ENCODE data around the gene ZDHHC14. TPM values are rescaled to one million over a fixed set of nuclear protein-coding genes. Genes with fewer than 3 reads are reported as not detected.

The ZDHHC14 gene
- total RNA-seq, 4 donors from 2014 or later, result 6.2 to 20.6 (median 15.1) TPM

- H3K27ac ChIP-seq, result no peak overlapping the region
- no peak for DNase-seq
- intact Hi-C loops (cut with DNase I), result no loop called here
These were observed 113.2 kb downstream of the ZDHHC14 start for GRCh38 chr6:157494132-157494710.

GRCh38 chr6:157496534-157497095, 115.6 kb downstream of the ZDHHC14 start:
- no peaks in the 10 kb centered on the region for H3K27me3 ChIP-seq
- H3K9me3 ChIP-seq, result no peaks in the 10 kb centered on the region
- H3K36me3 ChIP-seq, result no peaks in the 10 kb centered on the region
- 88 to 95% methylated on average over 5 of the region's 5 CpGs for WGBS, 2 donors
- TF ChIP-seq CTCF (IDR thresholded peaks at IDR 0.05) (no peak), POLR2A (IDR thresholded peaks at IDR 0.05) (no peak)
- intact Hi-C loops (cut with DNase I), result no loop called here
- no peak overlapping the region for H3K27ac ChIP-seq
- H3K4me3 ChIP-seq (replicated peaks in 1 of 3), result no peak overlapping the region
- no peaks in the 10 kb centered on the region for H3K4me1 ChIP-seq
- no peak for DNase-seq

More at GRCh38 chr6:157494132-157494710, 113.2 kb downstream of the ZDHHC14 start:
- no peaks in the 10 kb centered on the region for H3K27me3 ChIP-seq
- H3K36me3 ChIP-seq, result no peaks in the 10 kb centered on the region
- 86 to 91% methylated on average over 6 of the region's 6 CpGs for WGBS, 2 donors
- H3K4me1 ChIP-seq, result no peaks in the 10 kb centered on the region
- TF ChIP-seq CTCF (IDR thresholded peaks at IDR 0.05) (no peak), POLR2A (IDR thresholded peaks at IDR 0.05) (no peak)
- no peak overlapping the region for H3K4me3 ChIP-seq (replicated peaks in 1 of 3)
- no peaks in the 10 kb centered on the region for H3K9me3 ChIP-seq

GRCh38 chr6:157497579-157497978, 116.6 kb downstream of the ZDHHC14 start:
- no peaks in the 10 kb centered on the region for H3K4me1 ChIP-seq
- H3K9me3 ChIP-seq, result no peaks in the 10 kb centered on the region
- 75 to 97% methylated on average over 2 of the region's 2 CpGs for WGBS, 2 donors
- DNase-seq, result no peak
- no peak overlapping the region for H3K27ac ChIP-seq
- H3K27me3 ChIP-seq, result no peaks in the 10 kb centered on the region
- H3K4me3 ChIP-seq (replicated peaks in 1 of 3), result no peak overlapping the region
- intact Hi-C loops (cut with DNase I), result no loop called here
- TF ChIP-seq POLR2A (IDR thresholded peaks at IDR 0.05), result no peak
- no peak for TF ChIP-seq CTCF (IDR thresholded peaks at IDR 0.05)
- no peaks in the 10 kb centered on the region for H3K36me3 ChIP-seq

GRCh38 chr6:157498817-157499216, 117.8 kb downstream of the ZDHHC14 start:
- H3K9me3 ChIP-seq, result no peaks in the 10 kb centered on the region
- DNase-seq, result no peak
- TF ChIP-seq CTCF (IDR thresholded peaks at IDR 0.05), result no peak
- TF ChIP-seq POLR2A (IDR thresholded peaks at IDR 0.05), result no peak
- H3K4me1 ChIP-seq, result no peaks in the 10 kb centered on the region
- intact Hi-C loops (cut with DNase I), result no loop called here
- 90 to 96% methylated on average over 2 of the region's 2 CpGs for WGBS, 2 donors
- H3K27ac ChIP-seq, result no peak overlapping the region
- H3K4me3 ChIP-seq (replicated peaks in 1 of 3), result no peak overlapping the region
- H3K27me3 ChIP-seq, result no peaks in the 10 kb centered on the region
- no peaks in the 10 kb centered on the region for H3K36me3 ChIP-seq

- H3K27ac ChIP-seq, result no peak overlapping the region
- H3K4me1 ChIP-seq, result no peaks in the 10 kb centered on the region
- DNase-seq, result no peak
- 91 to 94% methylated on average over 1 of the region's 1 CpG for WGBS, 2 donors
- no peak overlapping the region for H3K4me3 ChIP-seq (replicated peaks in 1 of 3)
- no peaks in the 10 kb centered on the region for H3K27me3 ChIP-seq
- TF ChIP-seq CTCF (IDR thresholded peaks at IDR 0.05) (no peak), POLR2A (IDR thresholded peaks at IDR 0.05) (no peak)
- no peaks in the 10 kb centered on the region for H3K36me3 ChIP-seq
- intact Hi-C loops (cut with DNase I), result no loop called here
- no peaks in the 10 kb centered on the region for H3K9me3 ChIP-seq
These were observed 119.0 kb downstream of the ZDHHC14 start for GRCh38 chr6:157500022-157500421.

Data from thyroid gland (tissue), 4 donors.